Transverse colon (tissue), 4 donors: Measurements from ENCODE around the gene S100A14.

Experiments used
- CTCF ChIP-seq, 5 experiments: fragments of 200-600 bp in 3 of 5; fragments of 450-650 bp in 2 of 5; sonication (generic) in 3 of 5; IDR thresholded peaks; 1 replicate in 2 of 5; 2 replicates in 3 of 5; pipeline ENCODE4 v1.5.1; 2016 to 2017; ENCODE audit warnings: antibody characterized with exemption in 5 of 5, inconsistent platforms in 3 of 5, mild to moderate bottlenecking in 2 of 5, moderate library complexity in 1 of 5
- POLR2A ChIP-seq: fragments of 450-650 bp; IDR thresholded peaks from one replicate; pipeline ENCODE4 v1.6.1; 2016; ENCODE audit warnings: antibody characterized with exemption, mild to moderate bottlenecking, moderate library complexity
- POLR2AphosphoS5 ChIP-seq, 3 donors: sonication (generic); formaldehyde crosslinking; IDR thresholded peaks; one replicate each; pipeline ENCODE4 v1.6.1; 2016; ENCODE audit warnings: antibody characterized with exemption in 3 of 3

- TF ChIP-seq CTCF (IDR thresholded peaks at IDR 0.05) (no peak), POLR2A (no peak), POLR2AphosphoS5 (IDR thresholded peaks at IDR 0.05) (no peak)
Observed at GRCh38 chr1:153663211-153663610, 47.1 kb upstream of the S100A14 start.
